Mesenchymal stem cell (in vitro differentiated cells and primary cell): ENCODE results near the gene TIAL1.

ENCODE experiments used
- DNase-seq: peaks from one replicate; pipeline ENCODE4 v3.0.0-alpha.2; 2013
- H2AFZ ChIP-seq: one replicate; pipeline ENCODE4 v1.6.1; 2013; ENCODE audit warnings: low read depth, mild to moderate bottlenecking, control low read depth, inconsistent platforms, low read length, moderate library complexity
- H2AK5ac ChIP-seq: 2 replicates; pipeline ENCODE4 v1.6.1; 2013; ENCODE audit warnings: low read length, moderate library complexity, mild to moderate bottlenecking, inconsistent platforms; ENCODE audit not compliant: severe bottlenecking
- H2BK120ac ChIP-seq: one replicate; pipeline ENCODE4 v1.6.1; 2013; ENCODE audit warnings: low read depth, mild to moderate bottlenecking, inconsistent platforms, low read length, moderate library complexity
- H2BK12ac ChIP-seq, 2 experiments: one replicate each; pipeline ENCODE4 v1.6.1; 2013; ENCODE audit warnings: inconsistent platforms in 2 of 2, low read length in 2 of 2, mild to moderate bottlenecking in 2 of 2, moderate library complexity in 2 of 2, control low read depth in 1 of 2
- H2BK15ac ChIP-seq: one replicate; pipeline ENCODE4 v1.6.1; 2013; ENCODE audit warnings: mild to moderate bottlenecking, low read depth, inconsistent platforms; ENCODE audit not compliant: poor library complexity, severe bottlenecking
- H2BK5ac ChIP-seq: 2 replicates; pipeline ENCODE4 v1.6.1; 2013; ENCODE audit warnings: low read depth, mild to moderate bottlenecking, low read length, control low read depth, inconsistent platforms; ENCODE audit not compliant: poor library complexity, severe bottlenecking
- H3K14ac ChIP-seq, 2 experiments: one replicate each; pipeline ENCODE4 v1.6.1; 2013; ENCODE audit warnings: inconsistent platforms in 2 of 2, low read length in 2 of 2, control low read depth in 1 of 2, mild to moderate bottlenecking in 1 of 2, moderate library complexity in 1 of 2
- H3K18ac ChIP-seq, 2 experiments: one replicate each; pipeline ENCODE4 v1.6.1; 2013; ENCODE audit warnings: inconsistent platforms in 2 of 2, low read length in 2 of 2, control low read depth in 1 of 2, low read depth in 1 of 2, mild to moderate bottlenecking in 1 of 2
- H3K23ac ChIP-seq, 2 experiments: one replicate each; pipeline ENCODE4 v1.6.1; 2013; ENCODE audit warnings: inconsistent platforms in 2 of 2, low read length in 2 of 2, mild to moderate bottlenecking in 2 of 2, moderate library complexity in 2 of 2, control low read depth in 1 of 2
- H3K27ac ChIP-seq: 2 replicates; pipeline ENCODE4 v1.5.1; 2013; ENCODE audit warnings: mild to moderate bottlenecking, moderate library complexity, low read length, control low read depth, inconsistent platforms; ENCODE audit not compliant: poor library complexity, severe bottlenecking
- H3K27me3 ChIP-seq, 2 experiments: 2 replicates each; pipeline versions ENCODE4 v1.6.1 to v1.7.0; 2013; ENCODE audit warnings: low read length in 2 of 2, mild to moderate bottlenecking in 2 of 2, moderate library complexity in 2 of 2, control low read depth in 1 of 2, inconsistent platforms in 1 of 2; ENCODE audit not compliant: control insufficient read depth in 1 of 2, insufficient read depth in 1 of 2
- H3K36me3 ChIP-seq, 2 experiments: 2 replicates each; pipeline versions ENCODE4 v1.6.1 to v1.7.0; 2013; ENCODE audit warnings: low read length in 2 of 2, control low read depth in 1 of 2, inconsistent platforms in 1 of 2, low read depth in 1 of 2, mild to moderate bottlenecking in 1 of 2; ENCODE audit not compliant: insufficient read depth in 2 of 2, control insufficient read depth in 1 of 2
- H3K4ac ChIP-seq, 2 experiments: one replicate each; pipeline ENCODE4 v1.6.1; 2013; ENCODE audit warnings: inconsistent platforms in 2 of 2, low read length in 2 of 2, mild to moderate bottlenecking in 2 of 2, moderate library complexity in 2 of 2, control low read depth in 1 of 2, low read depth in 1 of 2
- H3K4me1 ChIP-seq: 2 replicates; pipeline ENCODE4 v1.6.1; 2013; ENCODE audit warnings: low read depth, low read length, control low read depth; ENCODE audit not compliant: control insufficient read depth, insufficient read depth
- H3K4me2 ChIP-seq: 2 replicates; pipeline ENCODE4 v1.6.1; 2013; ENCODE audit warnings: low read length, mild to moderate bottlenecking, inconsistent platforms; ENCODE audit not compliant: poor library complexity, severe bottlenecking
- H3K4me3 ChIP-seq, 2 experiments: 2 replicates each; pipeline versions ENCODE4 v1.5.1 to v1.7.0; 2013; ENCODE audit warnings: low read length in 2 of 2, mild to moderate bottlenecking in 2 of 2, control low read depth in 1 of 2, low read depth in 1 of 2; ENCODE audit not compliant: insufficient read depth in 1 of 2
- H3K79me1 ChIP-seq: replicated peaks from 2 replicates; pipeline ENCODE4 v1.6.1; 2013; ENCODE audit warnings: mild to moderate bottlenecking, control low read depth, low read length, inconsistent platforms; ENCODE audit not compliant: poor library complexity, severe bottlenecking
- H3K9ac ChIP-seq: 2 replicates; pipeline ENCODE4 v1.7.0; 2013; ENCODE audit warnings: mild to moderate bottlenecking, low read length, moderate library complexity
- H3K9me3 ChIP-seq: 2 replicates; pipeline ENCODE4 v1.7.0; 2013; ENCODE audit warnings: mild to moderate bottlenecking, low read length; ENCODE audit not compliant: control insufficient read depth
- H4K8ac ChIP-seq: one replicate; pipeline ENCODE4 v1.6.1; 2013; ENCODE audit warnings: inconsistent platforms, mild to moderate bottlenecking, low read length, moderate library complexity
- H4K91ac ChIP-seq: one replicate; pipeline ENCODE4 v1.6.1; 2013; ENCODE audit warnings: mild to moderate bottlenecking, low read length, inconsistent platforms
- WGBS: methylation state at CpG from one replicate; pipeline ENCODE4 v1.1.7; 2013; ENCODE audit warnings: mixed read lengths; 5-methylcytosine and 5-hydroxymethylcytosine counted together

Gene TIAL1

DNA sequence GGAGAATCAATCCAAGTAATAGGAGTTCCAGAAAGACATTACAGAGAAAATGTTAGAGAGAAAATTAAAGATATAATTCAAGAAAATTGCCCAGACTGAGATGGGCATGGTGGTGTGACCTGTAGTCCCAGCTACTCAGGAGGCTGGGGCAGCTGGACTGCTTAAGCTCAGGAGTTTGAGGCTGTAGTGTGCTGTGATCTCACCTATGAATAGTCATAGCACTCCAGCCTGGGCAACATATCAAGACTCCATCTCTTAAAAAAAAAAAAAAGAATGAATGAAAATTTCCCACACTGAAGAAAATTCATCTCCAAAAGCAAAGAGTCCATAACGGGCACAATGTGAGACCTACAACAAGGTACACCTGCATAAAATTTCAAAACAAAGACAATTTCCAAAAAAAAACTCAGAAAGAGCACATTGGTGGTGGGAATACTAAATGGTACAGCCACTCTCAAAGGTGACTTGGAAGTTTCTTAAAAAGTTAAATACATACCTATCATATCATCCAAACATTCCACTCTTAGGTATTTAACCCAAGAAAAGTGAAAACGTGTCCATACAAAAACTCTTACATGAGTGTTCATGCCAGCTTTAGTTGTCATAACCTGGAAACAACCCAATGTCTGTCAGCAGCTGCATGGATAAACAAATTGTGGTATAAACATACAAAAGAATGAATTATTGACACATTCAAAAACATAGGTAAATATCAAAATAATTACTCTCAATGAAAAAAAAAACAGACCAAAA is 47.3 kb downstream of the TIAL1 start:
- Histone ChIP-seq H3K27me3 (peaks cover 8 to 32% of the 10 kb centered on the region in 2 experiments), H2BK5ac (no peak overlapping the region), H2BK12ac (no peak overlapping the region), H2BK120ac (no peak overlapping the region), H4K8ac (no peak overlapping the region), H3K18ac (no peak overlapping the region), H3K14ac (no peak overlapping the region), H2AK5ac (no peak overlapping the region), H3K4me2 (no peak overlapping the region), H3K9ac (no peak overlapping the region), H3K9me3 (no peaks in the 10 kb centered on the region), H3K23ac (no peak overlapping the region), H3K79me1 (no peaks in the 10 kb centered on the region), H3K36me3 (no peaks in the 10 kb centered on the region), H3K4ac (no peak overlapping the region), H3K27ac (no peak overlapping the region), H3K4me3 (no peak overlapping the region), H2BK15ac (no peak overlapping the region), H2AFZ (no peak overlapping the region), H4K91ac (no peak overlapping the region), H3K4me1 (peaks cover 2% of the 10 kb centered on the region)
- DNase-seq = no peak
- WGBS = 46% methylated on average over 1 of the region's 2 CpGs

DNA sequence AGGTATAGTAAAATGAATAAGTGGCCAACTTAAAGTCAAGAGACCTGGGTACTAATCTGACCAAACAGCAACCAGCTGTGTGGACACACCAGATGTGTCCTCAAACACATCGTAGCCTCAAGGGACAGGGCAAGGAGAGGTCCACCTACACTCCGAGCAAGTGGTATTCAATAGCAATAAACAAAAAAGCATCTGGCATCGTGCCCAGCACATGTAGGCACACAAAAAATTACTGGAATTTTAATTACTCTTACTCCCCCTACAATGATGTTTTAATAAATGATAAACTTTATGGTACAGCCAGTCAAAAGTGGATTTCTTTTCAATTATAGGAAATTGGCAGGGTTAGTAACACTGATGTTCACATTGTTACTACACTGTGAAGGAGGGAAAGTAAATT is 50.8 kb downstream of the TIAL1 start:
- H3K9ac ChIP-seq = no peak overlapping the region
- no peak overlapping the region for H2BK15ac ChIP-seq
- H3K27me3 ChIP-seq = peaks cover 6 to 31% of the 10 kb centered on the region in 2 experiments
- H2BK12ac ChIP-seq = no peak overlapping the region
- 0% methylated on average over 1 of the region's 3 CpGs for WGBS
- no peak overlapping the region for H3K18ac ChIP-seq
- no peak overlapping the region for H2BK120ac ChIP-seq
- no peak overlapping the region for H2BK5ac ChIP-seq
- no peak overlapping the region for H3K27ac ChIP-seq
- H3K36me3 ChIP-seq = no peaks in the 10 kb centered on the region
- no peak overlapping the region for H4K8ac ChIP-seq
- H2AK5ac ChIP-seq = no peak overlapping the region
- H3K23ac ChIP-seq = no peak overlapping the region
- no peak overlapping the region for H3K4ac ChIP-seq
- no peak overlapping the region for H3K14ac ChIP-seq
- no peak overlapping the region for H2AFZ ChIP-seq
- H3K79me1 ChIP-seq = peaks cover 6% of the 10 kb centered on the region
- H3K9me3 ChIP-seq = no peaks in the 10 kb centered on the region
- H3K4me3 ChIP-seq = no peak overlapping the region
- no peak overlapping the region for H4K91ac ChIP-seq
- H3K4me2 ChIP-seq = no peak overlapping the region
- DNase-seq = no peak
- peaks cover 18% of the 10 kb centered on the region for H3K4me1 ChIP-seq

DNA sequence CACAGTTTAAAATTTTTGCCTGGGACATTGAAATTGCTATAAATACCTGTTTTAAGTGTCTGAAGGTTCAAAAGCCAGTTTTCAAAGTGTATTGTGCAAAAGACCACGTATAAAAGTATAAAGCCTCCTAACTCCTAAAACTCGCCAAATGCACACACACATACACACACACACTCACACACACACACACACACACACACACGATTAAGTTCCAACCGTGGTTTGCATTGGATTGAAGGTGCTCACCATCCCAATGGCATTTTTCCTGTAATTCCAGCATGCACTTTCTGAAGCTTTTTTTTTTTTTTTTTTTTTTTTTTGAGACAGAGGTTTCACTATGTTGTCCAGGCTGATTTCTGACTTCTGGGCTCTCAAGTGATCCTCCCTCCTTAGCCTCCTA is 51.5 kb downstream of the TIAL1 start:
- no peak overlapping the region for H4K8ac ChIP-seq
- peaks cover 4 to 25% of the 10 kb centered on the region in 2 experiments for H3K27me3 ChIP-seq
- no peak for DNase-seq
- WGBS = 59% methylated on average over 4 of the region's 4 CpGs
- H2BK12ac ChIP-seq = no peak overlapping the region
- H2BK15ac ChIP-seq = no peak overlapping the region
- H3K9ac ChIP-seq = no peak overlapping the region
- no peak overlapping the region for H2AFZ ChIP-seq
- H2BK5ac ChIP-seq = no peak overlapping the region
- no peaks in the 10 kb centered on the region for H3K36me3 ChIP-seq
- no peak overlapping the region for H3K4me2 ChIP-seq
- H3K9me3 ChIP-seq = no peaks in the 10 kb centered on the region
- no peak overlapping the region for H2AK5ac ChIP-seq
- peak overlapping the region in 1 of 2 experiments; percentile 40 for H3K23ac ChIP-seq
- no peak overlapping the region for H2BK120ac ChIP-seq
- no peak overlapping the region for H4K91ac ChIP-seq
- peaks cover 7% of the 10 kb centered on the region for H3K79me1 ChIP-seq
- peaks cover 18% of the 10 kb centered on the region for H3K4me1 ChIP-seq
- H3K4ac ChIP-seq = no peak overlapping the region
- H3K18ac ChIP-seq = no peak overlapping the region
- no peak overlapping the region for H3K27ac ChIP-seq
- no peak overlapping the region for H3K14ac ChIP-seq
- no peak overlapping the region for H3K4me3 ChIP-seq

DNA sequence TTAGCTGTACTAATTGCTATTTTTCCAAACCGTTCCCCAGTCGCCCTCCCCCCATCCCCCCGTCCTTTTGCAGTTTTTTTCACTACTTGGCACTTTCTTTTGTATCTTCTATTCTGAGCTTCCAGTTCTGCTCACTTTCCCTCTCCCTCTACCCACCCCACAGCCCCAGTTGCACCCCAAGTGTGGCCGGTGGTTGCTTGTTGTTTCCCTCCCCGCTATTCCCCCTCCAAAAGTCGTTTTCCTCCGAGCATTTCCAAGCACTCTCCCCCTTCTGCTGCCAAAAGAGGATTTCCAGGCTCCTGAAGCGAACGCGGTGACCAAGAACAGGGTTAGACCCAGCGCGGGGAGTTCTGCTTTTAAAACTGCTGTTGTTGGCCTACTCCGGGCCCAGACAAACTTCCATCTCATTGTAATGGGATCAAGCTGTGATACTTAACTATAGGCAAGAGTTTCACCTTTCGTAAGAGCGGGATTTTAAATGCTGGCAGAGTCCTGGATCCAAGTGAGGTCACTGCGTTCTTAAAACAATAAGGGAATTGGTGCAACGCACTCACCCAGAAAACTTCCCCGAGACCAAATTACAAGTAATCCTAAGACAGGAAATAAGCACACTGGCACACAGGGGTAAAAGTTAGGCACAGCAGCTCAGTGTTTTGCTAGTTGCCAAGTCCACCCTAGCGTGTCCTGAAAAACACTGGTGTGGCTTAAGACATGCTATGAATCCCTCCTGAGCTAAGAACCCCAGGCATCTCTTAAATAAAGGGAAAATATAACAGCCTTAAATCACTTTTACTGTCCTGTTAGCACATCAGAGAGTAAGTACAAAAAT is 52.7 kb downstream of the TIAL1 start:
- peak; percentile 33 for DNase-seq
- H3K27me3 ChIP-seq = peaks cover 4 to 16% of the 10 kb centered on the region in 2 experiments
- no peak overlapping the region for H3K4ac ChIP-seq
- peak overlapping the region in 1 of 2 experiments; percentile 83 for H3K4me3 ChIP-seq
- no peaks in the 10 kb centered on the region for H3K9me3 ChIP-seq
- H3K18ac ChIP-seq = peak overlapping the region in 1 of 2 experiments; percentile 34
- no peak overlapping the region for H4K8ac ChIP-seq
- H2BK12ac ChIP-seq = peak overlapping the region in 1 of 2 experiments; percentile 92
- peaks cover 14% of the 10 kb centered on the region for H3K79me1 ChIP-seq
- no peak overlapping the region for H2BK120ac ChIP-seq
- H2AK5ac ChIP-seq = peak overlapping the region; percentile 34
- peak overlapping the region; percentile 76 for H3K27ac ChIP-seq
- no peak overlapping the region for H3K14ac ChIP-seq
- H3K4me2 ChIP-seq = peak overlapping the region; percentile 98
- H3K9ac ChIP-seq = peak overlapping the region; percentile 85
- H2AFZ ChIP-seq = no peak overlapping the region
- peak overlapping the region; percentile 45 for H2BK15ac ChIP-seq
- H3K23ac ChIP-seq = no peak overlapping the region
- peak overlapping the region; percentile 54 for H2BK5ac ChIP-seq
- H4K91ac ChIP-seq = no peak overlapping the region
- H3K4me1 ChIP-seq = peaks cover 20% of the 10 kb centered on the region
- H3K36me3 ChIP-seq = no peaks in the 10 kb centered on the region
- WGBS = 47% methylated on average over 18 of the region's 19 CpGs
